ENCODE data around the gene CPT1A. TPM values are rescaled to one million over a fixed set of nuclear protein-coding genes. Genes with fewer than 3 reads are reported as not detected.

The CPT1A gene
- 9.9 and 16.4 TPM in 2 replicates for total RNA-seq

DNA sequence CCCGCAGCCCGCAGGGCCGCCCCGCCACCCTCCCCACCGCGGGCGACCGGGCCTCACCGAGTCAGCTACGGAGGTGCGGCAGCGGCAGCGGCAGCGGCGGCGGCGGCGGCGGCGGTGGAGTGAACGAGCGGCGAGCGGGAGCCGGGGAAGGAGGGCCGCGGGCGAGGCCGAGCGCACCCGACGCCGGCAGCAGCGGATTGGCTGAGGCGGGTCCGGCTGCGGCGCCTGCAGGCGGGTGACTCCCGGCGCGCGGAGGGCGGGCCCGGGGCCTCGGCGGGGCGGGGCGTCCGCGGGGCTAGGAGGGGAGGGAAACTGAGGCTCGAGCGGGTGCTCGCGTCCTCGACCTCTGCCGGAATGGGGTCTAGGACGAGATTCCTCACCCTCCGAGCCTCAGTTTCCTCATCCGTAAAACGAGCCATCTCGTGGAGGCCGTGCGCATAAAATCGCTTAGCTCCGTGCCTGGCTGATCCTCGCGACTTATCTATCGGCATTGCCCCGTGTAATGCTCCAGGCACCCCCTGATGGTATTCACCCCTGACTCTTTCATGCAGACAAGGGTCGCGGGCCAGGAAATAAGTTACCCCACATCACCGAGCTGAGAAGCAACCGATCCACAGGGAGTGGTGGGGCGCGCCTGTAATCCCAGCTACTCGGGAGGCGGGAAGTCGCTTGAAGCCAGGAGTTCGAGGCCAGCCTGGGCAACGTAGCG, at the start of gene CPT1A:
TSS of gene CPT1A (minus strand) at position 199 of the 709 bp plus-strand sequence. CDS start 26,442 bp downstream, outside the sequence.

DNA sequence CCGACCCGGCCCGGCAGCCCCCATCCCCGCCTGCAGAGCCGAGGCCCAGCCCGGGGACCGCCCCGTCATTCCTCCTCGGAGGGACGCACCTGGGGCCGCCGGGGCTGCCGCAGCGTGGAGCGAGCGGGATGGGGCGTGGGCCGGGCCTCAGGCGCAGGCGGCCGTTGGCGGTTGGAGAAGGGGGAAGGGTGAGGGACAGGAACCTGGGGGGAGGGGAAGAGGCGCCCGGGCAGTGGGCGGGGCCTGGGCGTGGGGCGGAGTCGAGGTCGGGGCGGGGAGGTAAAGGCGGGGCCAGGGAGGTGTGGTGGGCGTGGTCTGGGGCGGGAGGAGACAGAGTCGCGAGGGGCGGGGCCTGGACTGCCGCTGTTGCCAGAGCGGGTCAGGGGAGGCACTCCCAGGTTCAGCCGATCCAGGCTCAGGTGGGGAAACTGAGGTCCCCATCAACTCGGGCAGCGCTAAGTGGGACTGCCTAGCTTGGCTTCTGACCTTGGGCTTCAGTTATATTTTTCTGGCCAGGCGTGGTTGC, 90.3 kb downstream of the CPT1A start, which contains the start of gene TESMIN:
TSS of gene TESMIN (minus strand) at position 190 of the 526 bp plus-strand sequence. CDS start 860 bp downstream, outside the sequence.

Other genes starting within 250 kb of the CPT1A start
- 5.4 and 6.1 TPM in 2 replicates for gene GAL, start 157.4 kb downstream of the CPT1A start, total RNA-seq
- 6.6 and 9.8 TPM in 2 replicates for gene TESMIN, start 90.4 kb downstream of the CPT1A start, total RNA-seq
- 53.5 and 100 TPM in 2 replicates for gene MRPL21, start 61.9 kb upstream of the CPT1A start, total RNA-seq
- gene IGHMBP2, start 62.0 kb upstream of the CPT1A start, total RNA-seq: 6.8 and 8.5 TPM in 2 replicates
- not detected in 2 replicates for gene MRGPRD, start 139.1 kb upstream of the CPT1A start, total RNA-seq
- gene MRGPRF, start 171.3 kb upstream of the CPT1A start, total RNA-seq: 0.30 and 0.47 TPM in 2 replicates
- 5.7 and 7.8 TPM in 2 replicates for gene TPCN2, start 207.0 kb upstream of the CPT1A start, total RNA-seq